Epithelial cell of proximal tubule (primary cell): ENCODE results near the gene ZNF518A. TPM values are rescaled to one million over a fixed set of nuclear protein-coding genes. Genes with fewer than 3 reads are reported as not detected.
"Not testable (repeated sequence)": the region's sequence is repeated elsewhere in the genome, so short reads cannot be mapped to it uniquely, and the experiment has no call there.

Experiments
- DNase-seq: peaks from one replicate; pipeline ENCODE4 v3.0.0-alpha.2; 2011; ENCODE audit warnings: low read depth
- H3K4me3 ChIP-seq: 2 replicates; pipeline ENCODE4 v1.5.1; 2011; ENCODE audit warnings: low read depth, mild to moderate bottlenecking, low read length
- CTCF ChIP-seq: conservative IDR thresholded peaks from 2 replicates; pipeline ENCODE4 v1.5.1; 2012; ENCODE audit warnings: low read depth, mild to moderate bottlenecking, low read length
- total RNA-seq: library from RNA; depleted of rRNA; stranded (reverse); fragments of >200 nt; gene quantifications from 2 replicates; pipeline ENCODE4 v1.2.3, GENCODE V29; 2015

The ZNF518A gene
- total RNA-seq, 1 donor from 2014 or later, result 9.1 TPM

- no peak for DNase-seq
- no peak for TF ChIP-seq CTCF
- no peak overlapping the region for H3K4me3 ChIP-seq
These were observed 38.4 kb downstream of the ZNF518A start for GRCh38 chr10:96168546-96168945.

- no peak overlapping the region for H3K4me3 ChIP-seq
- no peak for DNase-seq
- no peak for TF ChIP-seq CTCF
These were observed 40.1 kb downstream of the ZNF518A start for GRCh38 chr10:96170230-96170629.

GRCh38 chr10:96172666-96173065 lies 42.6 kb downstream of the ZNF518A start:
- no peak for TF ChIP-seq CTCF
- no peak overlapping the region for H3K4me3 ChIP-seq
- no peak for DNase-seq

- DNase-seq, result no peak
- no peak overlapping the region for H3K4me3 ChIP-seq
- no peak for TF ChIP-seq CTCF
These were observed 46.9 kb downstream of the ZNF518A start for GRCh38 chr10:96176985-96177384.

GRCh38 chr10:96188421-96188820 lies 58.3 kb downstream of the ZNF518A start:
- TF ChIP-seq CTCF, result no peak
- no peak for DNase-seq
- H3K4me3 ChIP-seq, result no peak overlapping the region

- no peak for DNase-seq
- no peak overlapping the region for H3K4me3 ChIP-seq
- TF ChIP-seq CTCF, result no peak
These were observed 58.8 kb downstream of the ZNF518A start for GRCh38 chr10:96188916-96189315.

GRCh38 chr10:96189505-96189904 lies 59.4 kb downstream of the ZNF518A start:
- DNase-seq, H3K4me3 ChIP-seq: not testable (repeated sequence)

- no peak for DNase-seq
- H3K4me3 ChIP-seq, result no peak overlapping the region
- no peak for TF ChIP-seq CTCF
These were observed 71.4 kb downstream of the ZNF518A start for GRCh38 chr10:96201525-96201924.
